Gastrocnemius medialis (tissue), 4 donors: ENCODE results near the gene L3MBTL1. TPM values are rescaled to one million over a fixed set of nuclear protein-coding genes. Genes with fewer than 3 reads are reported as not detected.

Experiments used
- ATAC-seq, 2 donors: fragments of 150-250 bp; one replicate each; pipeline ENCODE4 v1.9.1; 2016
- DNase-seq, 2 donors: peaks; one replicate each; pipeline ENCODE4 v3.0.0-alpha.2; 2019
- H3K27ac ChIP-seq, 4 donors: fragments of 200-600 bp; sonication (generic); 1 replicate in 1 of 4; 2 replicates in 3 of 4; pipeline ENCODE4 v1.5.1; 2016 to 2018; ENCODE audit warnings: mild to moderate bottlenecking in 2 of 4, moderate library complexity in 1 of 4
- H3K27me3 ChIP-seq, 3 donors: fragments of 200-600 bp; sonication (generic) in 2 of 3; 1 replicate in 1 of 3; 2 replicates in 2 of 3; pipeline versions ENCODE4 v1.5.1 to v1.6.0; 2016 to 2019; ENCODE audit warnings: mild to moderate bottlenecking in 1 of 3, moderate library complexity in 1 of 3
- H3K36me3 ChIP-seq, 2 donors: fragments of 200-600 bp; sonication (generic) in 1 of 2; one replicate each; pipeline ENCODE4 v1.5.1; 2017 to 2018
- H3K4me1 ChIP-seq, 2 donors: fragments of 200-600 bp; sonication (generic) in 1 of 2; one replicate each; pipeline ENCODE4 v1.5.1; 2016 to 2017; ENCODE audit warnings: mild to moderate bottlenecking in 2 of 2
- H3K4me3 ChIP-seq, 4 donors: fragments of 200-600 bp; sonication (generic) in 3 of 4; 1 replicate in 1 of 4; 2 replicates in 3 of 4; pipeline ENCODE4 v1.5.1; 2016 to 2019; ENCODE audit warnings: mild to moderate bottlenecking in 2 of 4
- H3K9me3 ChIP-seq, 3 donors: fragments of 200-600 bp; sonication (generic) in 2 of 3; 1 replicate in 1 of 3; 2 replicates in 2 of 3; pipeline ENCODE4 v1.5.1; 2016 to 2019
- CTCF ChIP-seq, 5 experiments: fragments of 450-650 bp in 3 of 5; fragments of 200-600 bp in 2 of 5; sonication (generic) in 2 of 5; IDR thresholded peaks in 4 of 5; conservative IDR thresholded peaks in 1 of 5; 1 replicate in 4 of 5; 2 replicates in 1 of 5; pipeline ENCODE4 v1.5.1; 2016 to 2019; ENCODE audit warnings: antibody characterized with exemption in 5 of 5, mild to moderate bottlenecking in 3 of 5, moderate library complexity in 3 of 5
- POLR2A ChIP-seq, 2 donors: fragments of 450-650 bp; IDR thresholded peaks; one replicate each; pipeline ENCODE4 v1.6.1; 2017; ENCODE audit warnings: antibody characterized with exemption in 2 of 2, mild to moderate bottlenecking in 2 of 2, moderate library complexity in 2 of 2
- in situ Hi-C, 4 donors: fragments of 200-750 bp; cut with MboI; loops; one replicate each; pipeline versions ENCODE4 v1.15.0 to v1.8.0; 2017; ENCODE audit warnings: low sequenced_read_pairs in 4 of 4
- intact Hi-C: fragments of 100-400 bp; cut with DNase I; formaldehyde crosslinking; loops from one replicate; pipeline ENCODE4 v1.15.1; 2023; ENCODE audit warnings: low total_unique reads
- total RNA-seq, 4 donors: library from RNA; depleted of rRNA; stranded (reverse); fragments of >200 nt; gene quantifications; one replicate each; pipeline versions ENCODE4 v1.1.0 to v1.2.3, GENCODE V29; 2016

L3MBTL1 gene
- total RNA-seq, 4 donors from 2014 or later: 1.1 to 6.0 (median 3.7) TPM

GRCh38 chr20:43545837-43546578, 38.5 kb downstream of the L3MBTL1 start:
- ATAC-seq: no peak

GRCh38 chr20:43548273-43548880, 40.9 kb downstream of the L3MBTL1 start:
- Histone ChIP-seq H3K36me3 (no peaks in the 10 kb centered on the region), H3K27me3 (no peaks in the 10 kb centered on the region), H3K27ac (no peak overlapping the region), H3K4me3 (no peak overlapping the region), H3K4me1 (no peaks in the 10 kb centered on the region), H3K9me3 (no peaks in the 10 kb centered on the region)
- DNase-seq (no peak), ATAC-seq (no peak)
- TF ChIP-seq CTCF (IDR thresholded peaks at IDR 0.05 in 4 of 5, conservative IDR thresholded peaks at IDR 0.05 in 1 of 5) (no peak), POLR2A (IDR thresholded peaks at IDR 0.05) (no peak)
- in situ Hi-C loops (loop anchor here in 3 of 4 donors (25.0 kb wide), 1 partner anchor 539 kb away; no protein-coding TSS in a partner anchor), intact Hi-C loops (no loop called here)

More at GRCh38 chr20:43545837-43546578, 38.5 kb downstream of the L3MBTL1 start:
- DNase-seq: no peak
- TF ChIP-seq POLR2A (IDR thresholded peaks at IDR 0.05) (no peak), CTCF (IDR thresholded peaks at IDR 0.05 in 4 of 5, conservative IDR thresholded peaks at IDR 0.05 in 1 of 5) (no peak)
- H3K27ac ChIP-seq: no peak overlapping the region
- H3K4me1 ChIP-seq: no peaks in the 10 kb centered on the region
- intact Hi-C loops: no loop called here
- no peak overlapping the region for H3K4me3 ChIP-seq
- in situ Hi-C loops: loop anchor here in 3 of 4 donors (25.0 kb wide), 1 partner anchor 541 kb away; no protein-coding TSS in a partner anchor
- no peaks in the 10 kb centered on the region for H3K36me3 ChIP-seq
- no peaks in the 10 kb centered on the region for H3K9me3 ChIP-seq
- H3K27me3 ChIP-seq: no peaks in the 10 kb centered on the region

GRCh38 chr20:43549416-43550065, 42.0 kb downstream of the L3MBTL1 start:
- Histone ChIP-seq H3K36me3 (no peaks in the 10 kb centered on the region), H3K4me3 (no peak overlapping the region), H3K27ac (no peak overlapping the region), H3K9me3 (no peaks in the 10 kb centered on the region), H3K4me1 (no peaks in the 10 kb centered on the region), H3K27me3 (no peaks in the 10 kb centered on the region)
- intact Hi-C loops: no loop called here
- no peak for TF ChIP-seq CTCF (IDR thresholded peaks at IDR 0.05 in 4 of 5, conservative IDR thresholded peaks at IDR 0.05 in 1 of 5)
- no peak for ATAC-seq
- in situ Hi-C loops: loop anchor here in 3 of 4 donors (25.0 kb wide), 1 partner anchor 538 kb away; no protein-coding TSS in a partner anchor
- no peak for DNase-seq

- intact Hi-C loops: no loop called here
- TF ChIP-seq CTCF (IDR thresholded peaks at IDR 0.05 in 4 of 5, conservative IDR thresholded peaks at IDR 0.05 in 1 of 5) (no peak), POLR2A (IDR thresholded peaks at IDR 0.05) (no peak)
- ATAC-seq (no peak), DNase-seq (no peak)
- H3K4me1 ChIP-seq: no peaks in the 10 kb centered on the region
- in situ Hi-C loops: no loop called here
- no peak overlapping the region for H3K27ac ChIP-seq
- no peaks in the 10 kb centered on the region for H3K9me3 ChIP-seq
- H3K36me3 ChIP-seq: no peaks in the 10 kb centered on the region
- H3K27me3 ChIP-seq: no peaks in the 10 kb centered on the region
- H3K4me3 ChIP-seq: no peak overlapping the region
These were observed 43.0 kb downstream of the L3MBTL1 start for GRCh38 chr20:43550456-43550855.
